HG03175 (cell line): ENCODE results near the gene MAFG.
"Not testable (repeated sequence)": the region's sequence is repeated elsewhere in the genome, so short reads cannot be mapped to it uniquely, and the experiment has no call there.

Experiments
- ATAC-seq: cut with Tn5 transposase; IDR thresholded peaks from one replicate; pipeline ENCODE4 v1.9.1; 2021; ENCODE audit warnings: mild to moderate bottlenecking, moderate library complexity; ENCODE audit not compliant: unreplicated experiment

MAFG gene

DNA sequence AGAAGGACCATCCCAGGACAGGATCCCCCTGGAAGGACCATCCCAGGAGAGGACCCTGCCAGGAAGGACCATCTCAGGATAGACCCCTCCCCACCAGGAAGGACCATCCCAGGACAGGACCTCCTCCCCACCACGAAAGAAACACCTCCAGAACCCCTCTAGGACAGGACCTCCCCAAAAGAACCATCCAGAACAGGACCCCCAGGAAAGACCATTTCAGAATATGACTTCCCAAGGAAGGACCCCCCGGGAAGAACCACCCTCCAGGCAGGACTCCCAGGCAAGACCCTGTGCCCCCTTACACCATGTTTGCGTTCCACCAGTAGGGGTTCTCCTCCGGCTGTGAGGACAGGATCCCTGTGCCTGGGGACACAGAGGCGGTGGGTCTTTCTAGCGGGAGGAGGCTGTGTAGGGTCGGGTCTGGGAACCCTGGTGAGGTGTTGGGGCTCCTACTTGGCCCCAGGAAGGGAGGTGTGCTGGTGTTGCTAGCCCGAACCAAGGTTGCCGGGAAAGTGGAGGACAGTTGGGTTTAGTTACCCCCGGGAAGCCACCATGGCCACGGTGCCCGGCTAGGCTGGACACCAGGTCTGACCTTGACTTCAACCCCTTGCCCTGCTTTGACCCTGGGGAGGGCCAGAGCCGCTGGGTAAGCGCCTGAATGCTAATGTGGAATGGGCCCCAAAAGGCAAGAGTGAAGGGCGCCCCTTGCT lies 31.3 kb upstream of the MAFG start:
- ATAC-seq = no peak

DNA sequence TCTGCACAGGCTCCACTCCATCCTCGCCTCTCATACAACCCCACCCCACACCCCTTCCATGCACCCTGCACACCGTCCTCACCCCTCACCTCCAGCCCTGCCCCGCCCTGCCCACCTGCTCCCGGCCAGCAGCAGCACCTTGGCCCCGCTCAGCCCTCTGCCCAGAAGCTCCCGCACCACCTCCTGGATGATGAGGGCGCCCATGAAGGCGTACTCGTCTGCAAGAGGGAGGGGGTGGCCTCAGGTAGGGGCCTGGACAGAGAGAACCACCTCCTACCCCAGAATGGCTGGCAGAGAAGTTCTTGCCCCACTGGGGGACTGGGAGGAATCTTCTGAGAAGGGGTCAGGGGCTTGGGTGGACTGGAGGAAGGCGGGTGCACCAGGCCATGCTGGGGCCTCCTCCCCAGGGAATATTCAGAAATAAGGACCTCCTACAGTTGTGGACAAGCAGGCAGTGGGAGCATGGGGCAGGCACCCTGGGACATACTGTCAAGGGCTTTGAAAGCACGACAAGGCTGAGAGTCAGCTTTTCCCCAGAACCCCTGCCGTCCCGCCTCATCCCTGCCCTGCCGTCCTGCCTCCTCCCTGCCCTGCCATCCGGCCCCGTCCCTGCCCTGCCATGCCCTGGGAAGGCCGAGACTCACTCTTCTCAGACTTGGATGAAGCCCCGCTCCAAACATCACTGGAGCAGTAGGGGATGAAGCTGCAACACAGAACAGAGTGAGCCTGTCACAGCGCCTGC lies 30.3 kb upstream of the MAFG start:
- no peak for ATAC-seq

DNA sequence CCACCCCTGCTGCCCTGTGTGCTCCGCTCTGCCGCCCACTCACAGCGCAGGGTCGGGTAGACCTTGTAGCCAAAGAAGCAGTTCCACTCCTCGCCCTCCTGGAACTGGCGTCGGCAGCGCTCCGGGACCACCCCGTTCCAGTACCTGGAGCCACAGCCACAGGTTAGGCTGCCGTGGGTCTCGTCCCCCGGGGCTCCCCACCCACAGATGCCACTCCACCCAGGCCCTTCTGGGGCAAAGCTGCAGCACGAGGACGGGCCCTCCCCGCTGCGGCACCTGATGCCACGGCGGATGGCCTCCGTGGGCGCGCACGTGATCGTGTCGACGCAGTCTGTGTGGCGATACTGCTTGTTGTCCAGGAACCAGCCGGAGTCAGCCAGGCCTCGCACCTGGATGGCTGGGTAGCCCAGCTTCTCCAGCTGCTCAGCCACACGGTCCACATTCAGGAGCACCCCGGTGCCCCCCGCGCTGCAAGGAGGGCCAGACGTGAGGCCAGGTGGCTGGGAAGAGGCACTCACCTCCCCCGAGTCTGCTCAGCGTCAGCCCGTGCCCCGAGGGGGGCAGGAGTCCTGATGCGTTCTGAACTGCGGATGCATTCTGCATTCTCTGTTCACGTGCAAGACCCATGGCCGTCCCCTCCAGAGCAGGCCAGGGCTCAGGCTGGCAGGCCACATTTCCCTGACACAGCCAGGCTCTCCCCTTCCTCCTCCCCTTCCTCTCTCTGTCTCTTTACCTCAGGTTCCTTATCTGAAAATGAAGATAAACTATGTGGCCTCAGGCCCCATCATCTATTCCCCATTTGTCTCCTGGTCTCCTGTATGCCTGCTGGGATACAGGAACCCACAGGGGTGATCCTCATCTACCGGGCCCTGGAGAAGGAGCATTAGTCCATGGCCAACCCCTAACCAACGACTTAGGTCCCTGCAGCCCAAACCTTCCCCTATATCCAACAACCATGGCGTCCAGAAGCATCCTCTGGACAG lies 29.4 kb upstream of the MAFG start:
- ATAC-seq = no peak

- no peak for ATAC-seq
These were observed 28.4 kb upstream of the MAFG start for GRCh38 chr17:81955756-81956544.

- ATAC-seq = no peak
These were observed 27.6 kb upstream of the MAFG start for GRCh38 chr17:81955058-81955681.

GRCh38 chr17:81954131-81955057 lies 26.9 kb upstream of the MAFG start:
- ATAC-seq = no peak

GRCh38 chr17:81953443-81953842 lies 25.9 kb upstream of the MAFG start:
- ATAC-seq = not testable (repeated sequence)

DNA sequence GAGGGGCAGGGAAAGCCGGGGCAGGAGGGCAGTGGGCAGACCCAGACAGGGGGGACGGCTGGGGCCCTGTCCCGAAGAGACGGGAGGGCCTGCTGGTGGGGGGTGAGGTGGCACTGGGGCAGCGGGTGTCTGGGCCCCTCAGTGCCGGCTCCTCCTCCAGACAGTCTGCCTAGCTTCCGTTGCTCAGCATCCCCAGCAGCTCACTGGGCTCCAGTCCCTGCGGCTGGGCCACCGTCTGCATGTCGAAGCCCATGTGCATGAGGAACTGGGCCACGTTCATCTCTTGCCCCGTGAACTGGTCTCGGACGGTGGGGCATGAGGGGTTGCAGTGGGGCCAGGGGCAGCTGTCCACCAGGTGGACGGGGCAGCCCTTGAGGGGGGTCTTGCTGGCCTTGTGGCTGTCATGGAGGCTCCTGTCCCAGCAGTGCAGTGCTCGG lies 25.3 kb upstream of the MAFG start:
- ATAC-seq = no peak

GRCh38 chr17:81951785-81952684 lies 24.5 kb upstream of the MAFG start:
- no peak for ATAC-seq

DNA sequence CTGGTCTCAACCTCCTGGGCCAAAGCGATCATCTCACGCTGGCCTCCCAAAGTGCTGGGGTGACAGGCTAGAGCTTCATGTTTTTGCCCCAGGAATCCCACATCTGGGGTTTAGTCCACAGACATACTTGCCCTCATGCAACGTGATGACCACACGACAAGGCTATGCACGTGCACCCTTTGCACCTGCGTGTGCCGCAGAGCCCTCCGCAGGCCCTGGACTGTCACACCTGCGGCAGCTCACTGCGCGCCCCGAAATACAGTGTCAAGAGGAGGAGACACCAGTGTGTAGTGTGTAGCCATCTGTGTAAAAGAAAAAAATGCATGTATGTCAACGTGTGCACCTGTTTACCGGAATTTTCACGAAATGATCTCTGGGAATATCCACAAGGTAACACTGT lies 23.0 kb upstream of the MAFG start:
- no peak for ATAC-seq

GRCh38 chr17:81948635-81949378 lies 21.3 kb upstream of the MAFG start:
- ATAC-seq = no peak

DNA sequence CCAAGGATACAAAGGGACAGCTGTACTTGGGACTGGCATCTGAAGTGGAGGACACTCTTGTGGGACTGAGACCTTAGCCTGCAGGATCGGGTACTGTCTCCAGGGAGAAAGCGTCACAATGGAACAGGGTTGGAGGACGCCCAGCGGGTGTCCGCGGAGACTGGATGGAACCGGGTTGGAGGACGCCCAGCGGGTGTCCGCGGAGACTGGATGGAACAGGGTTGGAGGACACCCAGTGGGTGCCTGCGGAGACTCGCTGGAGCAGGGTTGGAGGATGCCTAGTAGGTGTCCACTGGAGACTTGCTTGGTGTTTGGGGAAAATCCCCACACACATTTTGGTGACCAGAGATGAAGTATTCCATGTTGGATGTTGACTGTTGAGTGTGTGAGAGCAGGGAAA lies 19.7 kb upstream of the MAFG start, which contains the start of gene MYADML2:
Gene MYADML2 (minus strand): TSS at position 45 of the 400 bp plus-strand sequence. CDS start 5,492 bp downstream, outside the sequence.
- ATAC-seq = no peak

DNA sequence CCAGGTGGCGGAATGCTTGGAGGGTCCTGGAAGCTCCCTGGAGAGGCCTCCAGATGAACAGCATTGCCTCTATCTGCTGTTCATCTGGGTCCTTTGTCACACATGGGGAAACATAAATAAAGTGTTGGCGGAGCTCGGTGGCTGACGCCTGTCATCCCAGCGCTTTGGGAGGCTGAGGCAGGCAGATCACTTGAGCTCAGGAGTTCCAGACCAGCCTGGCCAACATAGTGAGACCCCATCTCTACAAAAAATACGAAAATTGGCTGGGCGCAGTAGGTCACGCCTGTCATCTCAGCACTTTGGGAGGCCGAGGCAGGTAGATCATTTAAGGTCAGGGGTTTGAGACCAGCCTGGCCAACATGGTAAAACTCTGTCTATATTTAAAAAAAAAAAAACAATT lies 17.3 kb upstream of the MAFG start:
- ATAC-seq = no peak

DNA sequence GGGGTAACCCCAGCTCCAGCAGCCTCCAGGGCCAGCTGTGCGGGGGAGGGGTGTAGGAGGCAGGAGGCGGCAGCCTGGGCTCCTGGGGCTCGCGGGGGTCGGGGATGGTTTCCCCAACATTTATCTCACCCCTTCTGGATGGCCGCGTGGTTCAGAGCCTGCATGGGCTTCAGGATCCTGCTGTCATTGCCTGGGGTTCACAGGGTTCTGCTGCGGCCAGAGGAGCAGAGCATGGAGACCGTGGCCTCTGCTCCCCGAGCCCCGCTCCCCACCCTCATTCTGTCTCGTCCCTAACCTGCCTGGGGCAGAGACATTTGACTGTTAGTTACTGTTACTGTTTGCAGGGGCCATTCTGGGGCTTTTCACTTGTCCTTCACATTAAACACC lies 14.6 kb upstream of the MAFG start:
- ATAC-seq = no peak

- ATAC-seq = no peak
These were observed 14.1 kb upstream of the MAFG start for GRCh38 chr17:81941484-81942166.
